HCT116 (cell line): ENCODE results near the gene ARNT2. TPM values are rescaled to one million over a fixed set of nuclear protein-coding genes. Genes with fewer than 3 reads are reported as not detected.

Experiments
- ATAC-seq: fragments of 200-7000 bp; cut with Tn5 transposase; 2 replicates; pipeline ENCODE4 v1.9.1; 2020; ENCODE audit warnings: mild to moderate bottlenecking, moderate library complexity
- BruUV-seq: library from RNA; stranded (reverse); fragments of 400-500 nt; replicated peaks from 2 replicates; lab custom pipeline; 2021; lab: Mats Ljungman, UMichigan
- CTCF ChIA-PET: fragments of 300-600 bp; sonication (Branson Sonifier 250); formaldehyde crosslinking; loops from one replicate; lab custom pipeline; 2021; ENCODE audit warnings: antibody characterized with exemption; lab: Charles Lee
- POLR2A ChIA-PET: fragments of 300-600, 350-600 bp; sonication (Branson Sonifier 250); formaldehyde crosslinking; loops from one replicate; lab custom pipeline; 2021; ENCODE audit warnings: antibody characterized with exemption; lab: Charles Lee
- RAD21 ChIA-PET, 2 experiments: fragments of 300-600 bp; sonication (Branson Sonifier 250); formaldehyde crosslinking; loops; one replicate each; lab custom pipeline; 2023; ENCODE audit warnings: low total read pairs in 2 of 2; ENCODE audit not compliant: uncharacterized antibody in 2 of 2, unreplicated experiment in 2 of 2, low non-redundant PET in 1 of 2; lab: Charles Lee
- DNase-seq: peaks from one replicate; pipeline ENCODE4 v3.0.0-alpha.2; 2010; ENCODE audit warnings: low read depth, low spot score
- H2AFZ ChIP-seq: fragments of 200-600 bp; shearing (Covaris generic), sonication (generic); 2 replicates; pipeline ENCODE4 v1.6.1; 2017; ENCODE audit warnings: low read depth, mixed run types, mixed read lengths, antibody characterized with exemption, low read length; ENCODE audit not compliant: poor library complexity, severe bottlenecking
- H3K27ac ChIP-seq: 2 replicates; pipeline ENCODE4 v1.5.1; 2012; ENCODE audit warnings: low read depth, low read length
- H3K27me3 ChIP-seq: fragments of 200-600 bp; sonication (generic); 2 replicates; pipeline ENCODE4 v1.6.1; 2016; ENCODE audit warnings: mixed run types, low read length, mixed read lengths; ENCODE audit not compliant: insufficient read depth
- H3K36me3 ChIP-seq, 2 experiments: fragments of 200-500 bp in 1 of 2; fragments of 200-600 bp in 1 of 2; sonication (Bioruptor generic) in 1 of 2; sonication (generic) in 1 of 2; 2 replicates each; pipeline versions ENCODE4 v1.5.1 to v1.6.1; 2014 to 2016; ENCODE audit warnings: low read length in 2 of 2, inconsistent platforms in 1 of 2, mixed read lengths in 1 of 2, mixed run types in 1 of 2; ENCODE audit not compliant: insufficient read depth in 2 of 2, control insufficient read depth in 1 of 2
- H3K4me1 ChIP-seq, 2 experiments: fragments of 200-600 bp in 1 of 2; sonication (generic) in 1 of 2; 2 replicates each; pipeline versions ENCODE4 v1.5.1 to v1.6.1; 2012 to 2017; ENCODE audit warnings: low read length in 2 of 2, inconsistent platforms in 1 of 2, mild to moderate bottlenecking in 1 of 2, mixed read lengths in 1 of 2, mixed run types in 1 of 2, moderate library complexity in 1 of 2; ENCODE audit not compliant: insufficient read depth in 2 of 2, control insufficient read depth in 1 of 2
- H3K4me2 ChIP-seq: fragments of 200-600 bp; sonication (generic); 2 replicates; pipeline ENCODE4 v1.6.1; 2017; ENCODE audit warnings: mixed run types, low read length, mixed read lengths
- H3K4me3 ChIP-seq, 2 experiments: fragments of 200-600 bp in 1 of 2; sonication (generic) in 1 of 2; replicated peaks in 1 of 2; 2 replicates each; pipeline ENCODE4 v1.5.1; 2011 to 2016; ENCODE audit warnings: low read length in 2 of 2, control low read depth in 1 of 2, low read depth in 1 of 2, mild to moderate bottlenecking in 1 of 2, mixed read lengths in 1 of 2, mixed run types in 1 of 2
- H3K79me2 ChIP-seq: fragments of 200-600 bp; sonication (generic); 2 replicates; pipeline ENCODE4 v1.6.1; 2017; ENCODE audit warnings: mild to moderate bottlenecking, mixed run types, low read length, moderate library complexity, mixed read lengths; ENCODE audit not compliant: insufficient read depth
- H3K9ac ChIP-seq: fragments of 200-600 bp; sonication (generic); 2 replicates; pipeline ENCODE4 v1.6.1; 2016; ENCODE audit warnings: low read length, mixed read lengths
- H3K9me2 ChIP-seq: fragments of 200-600 bp; sonication (generic), shearing (Covaris generic); 2 replicates; pipeline ENCODE4 v1.6.1; 2017; ENCODE audit warnings: mixed run types, mild to moderate bottlenecking, moderate library complexity; ENCODE audit not compliant: insufficient read depth
- H3K9me3 ChIP-seq, 2 experiments: fragments of 200-500 bp in 1 of 2; fragments of 200-600 bp in 1 of 2; sonication (Bioruptor generic) in 1 of 2; sonication (generic) in 1 of 2; 2 replicates each; pipeline ENCODE4 v1.6.1; 2014 to 2017; ENCODE audit warnings: low read length in 2 of 2, mixed read lengths in 2 of 2, inconsistent platforms in 1 of 2, low read depth in 1 of 2, mild to moderate bottlenecking in 1 of 2, mixed run types in 1 of 2, moderate library complexity in 1 of 2; ENCODE audit not compliant: control insufficient read depth in 1 of 2, insufficient read depth in 1 of 2
- H4K20me1 ChIP-seq: fragments of 200-600 bp; sonication (generic), shearing (Covaris generic); 2 replicates; pipeline ENCODE4 v1.6.1; 2017; ENCODE audit warnings: mixed run types, mild to moderate bottlenecking, moderate library complexity; ENCODE audit not compliant: insufficient read depth
- CBX3 ChIP-seq: IDR thresholded peaks from 2 replicates; pipeline ENCODE4 v1.6.1; 2012; ENCODE audit warnings: low read depth
- CEBPB ChIP-seq: IDR thresholded peaks from 2 replicates; pipeline ENCODE4 v1.6.1; 2012; ENCODE audit warnings: low read depth
- EGR1 ChIP-seq: IDR thresholded peaks from 2 replicates; pipeline ENCODE4 v1.6.1; 2012; ENCODE audit warnings: low read depth
- EZH2 ChIP-seq: fragments of 200-600 bp; sonication (generic); IDR thresholded peaks from 2 replicates; pipeline ENCODE4 v1.6.1; 2017; ENCODE audit warnings: antibody characterized with exemption, mixed run types
- FOSL1 ChIP-seq: IDR thresholded peaks from 2 replicates; pipeline ENCODE4 v1.6.1; 2012; ENCODE audit warnings: low read depth
- JUND ChIP-seq: IDR thresholded peaks from 2 replicates; pipeline ENCODE4 v1.6.1; 2012
- RAD21 ChIP-seq: IDR thresholded peaks from 2 replicates; pipeline ENCODE4 v1.6.1; 2012; ENCODE audit warnings: low read depth, mild to moderate bottlenecking
- SP1 ChIP-seq: IDR thresholded peaks from 2 replicates; pipeline ENCODE4 v1.6.1; 2012; ENCODE audit warnings: low read depth
- SRF ChIP-seq: IDR thresholded peaks from 2 replicates; pipeline ENCODE4 v1.6.1; 2012; ENCODE audit warnings: low read depth
- TCF7L2 ChIP-seq: IDR thresholded peaks from 2 replicates; pipeline ENCODE4 v1.7.0; 2011; ENCODE audit warnings: borderline replicate concordance, inconsistent platforms; ENCODE audit not compliant: insufficient read depth, insufficient read length; ENCODE audit errors: extremely low read depth
- intact Hi-C: fragments of 100-400 bp; cut with micrococcal nuclease; formaldehyde crosslinking; loops from 2 replicates; pipeline ENCODE4 v1.10.0; 2022
- total RNA-seq: library from RNA; stranded (reverse); gene quantifications from one replicate; pipeline ENCODE4 v1.2.1, GENCODE V29; 2021; ENCODE audit not compliant: unreplicated experiment
- TF ChIP-seq, protein P1 (sequence below): IDR thresholded peaks from 2 replicates; pipeline ENCODE4 v1.6.1; 2012; ENCODE audit warnings: low read depth
- TF ChIP-seq, protein P2 (sequence below): IDR thresholded peaks from 2 replicates; pipeline ENCODE4 v1.6.1; 2012
- TF ChIP-seq, protein P3 (sequence below): IDR thresholded peaks from 2 replicates; pipeline ENCODE4 v1.6.1; 2011; ENCODE audit warnings: mild to moderate bottlenecking, low read length, moderate library complexity; ENCODE audit not compliant: insufficient replicate concordance; ENCODE audit errors: extremely low read depth
- TF ChIP-seq, protein P4 (sequence below), 3 experiments: fragments of 200-600 bp in 1 of 3; sonication (generic) in 1 of 3; IDR thresholded peaks in 2 of 3; conservative IDR thresholded peaks in 1 of 3; 2 replicates each; pipeline ENCODE4 v1.5.1; 2012 to 2017; ENCODE audit warnings: low read depth in 2 of 3, low read length in 2 of 3, antibody characterized with exemption in 1 of 3, borderline replicate concordance in 1 of 3, control low read depth in 1 of 3, mild to moderate bottlenecking in 1 of 3, mixed read lengths in 1 of 3, mixed run types in 1 of 3, moderate library complexity in 1 of 3; ENCODE audit not compliant: insufficient read depth in 1 of 3
- TF ChIP-seq, protein P5 (sequence below): IDR thresholded peaks from 2 replicates; pipeline ENCODE4 v1.6.1; 2012

Gene ARNT2
- total RNA-seq, 1 experiment from 2014 or later, result 3.0 TPM

DNA sequence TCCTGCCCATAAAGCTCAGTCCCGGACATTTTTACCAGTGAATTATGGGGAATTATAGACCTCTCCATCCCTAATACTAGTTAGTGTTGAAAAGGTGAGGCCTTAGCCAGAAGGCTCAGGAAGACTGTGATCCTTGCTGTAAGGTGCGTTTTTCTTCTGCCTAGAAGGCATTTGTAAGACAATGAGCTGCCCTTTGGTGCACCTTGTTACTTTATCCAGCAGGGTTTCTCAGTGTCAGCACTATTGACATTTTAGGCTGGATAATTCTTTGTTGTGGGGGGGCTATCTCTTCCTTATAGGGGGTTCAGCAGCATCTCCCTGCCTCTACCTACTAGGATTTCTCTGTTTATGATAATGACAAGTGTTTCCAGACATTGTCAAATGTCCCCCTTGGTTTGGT, 182.8 kb downstream of the ARNT2 start:
- H3K9me3 ChIP-seq, result no peaks in the 10 kb centered on the region
- no peaks in the 10 kb centered on the region for H3K27me3 ChIP-seq
- H3K4me2 ChIP-seq, result no peak overlapping the region
- TF ChIP-seq SP1 (no peak), EZH2 (no peak), FOSL1 (no peak), SRF (no peak), EGR1 (no peak), RAD21 (no peak), JUND (no peak), CEBPB (no peak), TCF7L2 (no peak), CBX3 (no peak)
- TF ChIP-seq, protein P1, sequence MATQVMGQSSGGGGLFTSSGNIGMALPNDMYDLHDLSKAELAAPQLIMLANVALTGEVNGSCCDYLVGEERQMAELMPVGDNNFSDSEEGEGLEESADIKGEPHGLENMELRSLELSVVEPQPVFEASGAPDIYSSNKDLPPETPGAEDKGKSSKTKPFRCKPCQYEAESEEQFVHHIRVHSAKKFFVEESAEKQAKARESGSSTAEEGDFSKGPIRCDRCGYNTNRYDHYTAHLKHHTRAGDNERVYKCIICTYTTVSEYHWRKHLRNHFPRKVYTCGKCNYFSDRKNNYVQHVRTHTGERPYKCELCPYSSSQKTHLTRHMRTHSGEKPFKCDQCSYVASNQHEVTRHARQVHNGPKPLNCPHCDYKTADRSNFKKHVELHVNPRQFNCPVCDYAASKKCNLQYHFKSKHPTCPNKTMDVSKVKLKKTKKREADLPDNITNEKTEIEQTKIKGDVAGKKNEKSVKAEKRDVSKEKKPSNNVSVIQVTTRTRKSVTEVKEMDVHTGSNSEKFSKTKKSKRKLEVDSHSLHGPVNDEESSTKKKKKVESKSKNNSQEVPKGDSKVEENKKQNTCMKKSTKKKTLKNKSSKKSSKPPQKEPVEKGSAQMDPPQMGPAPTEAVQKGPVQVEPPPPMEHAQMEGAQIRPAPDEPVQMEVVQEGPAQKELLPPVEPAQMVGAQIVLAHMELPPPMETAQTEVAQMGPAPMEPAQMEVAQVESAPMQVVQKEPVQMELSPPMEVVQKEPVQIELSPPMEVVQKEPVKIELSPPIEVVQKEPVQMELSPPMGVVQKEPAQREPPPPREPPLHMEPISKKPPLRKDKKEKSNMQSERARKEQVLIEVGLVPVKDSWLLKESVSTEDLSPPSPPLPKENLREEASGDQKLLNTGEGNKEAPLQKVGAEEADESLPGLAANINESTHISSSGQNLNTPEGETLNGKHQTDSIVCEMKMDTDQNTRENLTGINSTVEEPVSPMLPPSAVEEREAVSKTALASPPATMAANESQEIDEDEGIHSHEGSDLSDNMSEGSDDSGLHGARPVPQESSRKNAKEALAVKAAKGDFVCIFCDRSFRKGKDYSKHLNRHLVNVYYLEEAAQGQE, result no peak
- TF ChIP-seq, protein P2, sequence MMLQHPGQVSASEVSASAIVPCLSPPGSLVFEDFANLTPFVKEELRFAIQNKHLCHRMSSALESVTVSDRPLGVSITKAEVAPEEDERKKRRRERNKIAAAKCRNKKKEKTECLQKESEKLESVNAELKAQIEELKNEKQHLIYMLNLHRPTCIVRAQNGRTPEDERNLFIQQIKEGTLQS, result no peak
- TF ChIP-seq, protein P3, sequence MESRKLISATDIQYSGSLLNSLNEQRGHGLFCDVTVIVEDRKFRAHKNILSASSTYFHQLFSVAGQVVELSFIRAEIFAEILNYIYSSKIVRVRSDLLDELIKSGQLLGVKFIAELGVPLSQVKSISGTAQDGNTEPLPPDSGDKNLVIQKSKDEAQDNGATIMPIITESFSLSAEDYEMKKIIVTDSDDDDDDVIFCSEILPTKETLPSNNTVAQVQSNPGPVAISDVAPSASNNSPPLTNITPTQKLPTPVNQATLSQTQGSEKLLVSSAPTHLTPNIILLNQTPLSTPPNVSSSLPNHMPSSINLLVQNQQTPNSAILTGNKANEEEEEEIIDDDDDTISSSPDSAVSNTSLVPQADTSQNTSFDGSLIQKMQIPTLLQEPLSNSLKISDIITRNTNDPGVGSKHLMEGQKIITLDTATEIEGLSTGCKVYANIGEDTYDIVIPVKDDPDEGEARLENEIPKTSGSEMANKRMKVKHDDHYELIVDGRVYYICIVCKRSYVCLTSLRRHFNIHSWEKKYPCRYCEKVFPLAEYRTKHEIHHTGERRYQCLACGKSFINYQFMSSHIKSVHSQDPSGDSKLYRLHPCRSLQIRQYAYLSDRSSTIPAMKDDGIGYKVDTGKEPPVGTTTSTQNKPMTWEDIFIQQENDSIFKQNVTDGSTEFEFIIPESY, result no peak
- TF ChIP-seq, protein P4, sequence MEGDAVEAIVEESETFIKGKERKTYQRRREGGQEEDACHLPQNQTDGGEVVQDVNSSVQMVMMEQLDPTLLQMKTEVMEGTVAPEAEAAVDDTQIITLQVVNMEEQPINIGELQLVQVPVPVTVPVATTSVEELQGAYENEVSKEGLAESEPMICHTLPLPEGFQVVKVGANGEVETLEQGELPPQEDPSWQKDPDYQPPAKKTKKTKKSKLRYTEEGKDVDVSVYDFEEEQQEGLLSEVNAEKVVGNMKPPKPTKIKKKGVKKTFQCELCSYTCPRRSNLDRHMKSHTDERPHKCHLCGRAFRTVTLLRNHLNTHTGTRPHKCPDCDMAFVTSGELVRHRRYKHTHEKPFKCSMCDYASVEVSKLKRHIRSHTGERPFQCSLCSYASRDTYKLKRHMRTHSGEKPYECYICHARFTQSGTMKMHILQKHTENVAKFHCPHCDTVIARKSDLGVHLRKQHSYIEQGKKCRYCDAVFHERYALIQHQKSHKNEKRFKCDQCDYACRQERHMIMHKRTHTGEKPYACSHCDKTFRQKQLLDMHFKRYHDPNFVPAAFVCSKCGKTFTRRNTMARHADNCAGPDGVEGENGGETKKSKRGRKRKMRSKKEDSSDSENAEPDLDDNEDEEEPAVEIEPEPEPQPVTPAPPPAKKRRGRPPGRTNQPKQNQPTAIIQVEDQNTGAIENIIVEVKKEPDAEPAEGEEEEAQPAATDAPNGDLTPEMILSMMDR (IDR thresholded peaks at IDR 0.05 in 2 of 3, conservative IDR thresholded peaks at IDR 0.05 in 1 of 3; ENCODE audit: borderline replicate concordance in 1 of 3, insufficient read depth in 1 of 3, low read depth in 2 of 3, low read length in 2 of 3), result no peak
- TF ChIP-seq, protein P5, sequence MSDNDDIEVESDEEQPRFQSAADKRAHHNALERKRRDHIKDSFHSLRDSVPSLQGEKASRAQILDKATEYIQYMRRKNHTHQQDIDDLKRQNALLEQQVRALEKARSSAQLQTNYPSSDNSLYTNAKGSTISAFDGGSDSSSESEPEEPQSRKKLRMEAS, result no peak
- TF ChIP-seq, all 23 proteins: peak for 0
- Histone ChIP-seq H3K79me2 (no peaks in the 10 kb centered on the region), H3K4me3 (no peak overlapping the region), H3K9me2 (no peaks in the 10 kb centered on the region), H4K20me1 (no peaks in the 10 kb centered on the region), H3K4me1 (peaks cover 5 to 41% of the 10 kb centered on the region in 2 experiments; a peak in 3 of 4 replicates), H3K27ac (no peak overlapping the region), H2AFZ (no peak overlapping the region), H3K9ac (no peak overlapping the region), H3K36me3 (no peaks in the 10 kb centered on the region)
- ATAC-seq (no peak), DNase-seq (no peak)
- POLR2A ChIA-PET, result no interaction called here
- intact Hi-C loops, result no loop called here
- RAD21 ChIA-PET, result interaction anchor here in 1 of 2 experiments (1.3 kb wide), 1 partner anchor 189 kb away, joined by 4 read pairs; no protein-coding TSS in a partner anchor
- no TSS peak for BruUV-seq
- CTCF ChIA-PET, result interaction anchor here (1.2 to 1.4 kb wide), 2 partner anchors 190 kb away, joined by 4 to 5 read pairs; no protein-coding TSS in a partner anchor
